HEK293 (cell line): ENCODE results near the gene XCL2.

Source experiments
- CTCF ChIA-PET: fragments of 350-600 bp; formaldehyde crosslinking; extraction: SDS; loops from one replicate; lab custom pipeline; 2021; ENCODE audit warnings: antibody characterized with exemption; lab: Yijun Ruan, JAX
- POLR2A ChIA-PET: fragments of 300-600 bp; formaldehyde crosslinking; extraction: SDS; loops from one replicate; lab custom pipeline; 2020; ENCODE audit warnings: antibody characterized with exemption, inconsistent platforms; lab: Yijun Ruan, JAX
- H3K27ac ChIP-seq: fragments of 200-500 bp; sonication (Bioruptor generic); 2 replicates; pipeline ENCODE4 v1.5.1; 2014; ENCODE audit warnings: low read depth, low read length, control low read depth, inconsistent platforms; ENCODE audit errors: extremely low read depth
- H3K36me3 ChIP-seq, 2 experiments: fragments of 200-500 bp in 1 of 2; sonication (Bioruptor generic) in 1 of 2; 1 replicate in 1 of 2; 2 replicates in 1 of 2; pipeline ENCODE4 v1.5.1; 2014 to 2017; ENCODE audit warnings: inconsistent platforms in 2 of 2, low read length in 2 of 2; ENCODE audit not compliant: control insufficient read depth in 2 of 2, insufficient read depth in 1 of 2
- H3K4me1 ChIP-seq: fragments of 200-500 bp; sonication (Bioruptor generic); 2 replicates; pipeline ENCODE4 v1.5.1; 2014; ENCODE audit warnings: mild to moderate bottlenecking, low read length, inconsistent platforms; ENCODE audit not compliant: control insufficient read depth, insufficient read depth
- H3K4me3 ChIP-seq: 2 replicates; pipeline ENCODE4 v1.5.1; 2011; ENCODE audit warnings: low read depth, mild to moderate bottlenecking, control low read depth, low read length, moderate library complexity
- H3K9me3 ChIP-seq: fragments of 200-500 bp; sonication (Bioruptor generic); 2 replicates; pipeline ENCODE4 v1.5.1; 2014; ENCODE audit warnings: low read depth, low read length, inconsistent platforms; ENCODE audit not compliant: control insufficient read depth, insufficient read depth
- GLIS1 ChIP-seq: fragments of 450-650 bp; formaldehyde crosslinking; IDR thresholded peaks from 2 replicates; pipeline ENCODE4 v1.5.1; 2016; ENCODE audit warnings: missing biosample characterization, missing genetic modification characterization
- HOXC10 ChIP-seq: sonication (generic); formaldehyde crosslinking; IDR thresholded peaks from 2 replicates; pipeline ENCODE4 v1.8.1; 2023; ENCODE audit warnings: mild to moderate bottlenecking, missing genetic modification reagents
- HOXD13 ChIP-seq: sonication (generic); formaldehyde crosslinking; IDR thresholded peaks from 2 replicates; pipeline ENCODE4 v1.8.0; 2022; ENCODE audit warnings: missing genetic modification reagents, borderline replicate concordance
- IKZF3 ChIP-seq: fragments of 450-650 bp; IDR thresholded peaks from 2 replicates; pipeline ENCODE4 v1.5.0; 2018; ENCODE audit warnings: missing biosample characterization, mild to moderate bottlenecking, missing genetic modification characterization, moderate library complexity
- KLF7 ChIP-seq: fragments of 450-650 bp; formaldehyde crosslinking; IDR thresholded peaks from 2 replicates; pipeline ENCODE4 v1.5.1; 2016; ENCODE audit warnings: missing biosample characterization, missing genetic modification characterization, borderline replicate concordance
- KLF9 ChIP-seq: fragments of 450-650 bp; formaldehyde crosslinking; IDR thresholded peaks from 2 replicates; pipeline ENCODE4 v1.5.1; 2016; ENCODE audit warnings: missing biosample characterization, missing genetic modification characterization, low read depth
- SP7 ChIP-seq: fragments of 450-650 bp; formaldehyde crosslinking; IDR thresholded peaks from 2 replicates; pipeline ENCODE4 v1.5.1; 2016; ENCODE audit warnings: missing biosample characterization, missing genetic modification characterization
- WT1 ChIP-seq: fragments of 450-650 bp; formaldehyde crosslinking; IDR thresholded peaks from 2 replicates; pipeline ENCODE4 v1.5.1; 2016; ENCODE audit warnings: missing biosample characterization, missing genetic modification characterization
- YY2 ChIP-seq: fragments of 450-650 bp; formaldehyde crosslinking; IDR thresholded peaks from 2 replicates; pipeline ENCODE4 v1.5.1; 2016; ENCODE audit warnings: missing biosample characterization, missing genetic modification characterization
- ZIC2 ChIP-seq: fragments of 450-650 bp; formaldehyde crosslinking; IDR thresholded peaks from 2 replicates; pipeline ENCODE4 v1.5.1; 2016; ENCODE audit warnings: missing biosample characterization, missing genetic modification characterization
- ZNF133 ChIP-seq: fragments of 450-650 bp; formaldehyde crosslinking; IDR thresholded peaks from 2 replicates; pipeline ENCODE4 v1.5.1; 2016; ENCODE audit warnings: missing biosample characterization, missing genetic modification characterization
- ZNF16 ChIP-seq: fragments of 450-650 bp; formaldehyde crosslinking; IDR thresholded peaks from 2 replicates; pipeline ENCODE4 v1.5.1; 2016; ENCODE audit warnings: low read depth, missing biosample characterization, missing genetic modification characterization
- ZNF239 ChIP-seq: fragments of 450-650 bp; formaldehyde crosslinking; IDR thresholded peaks from 2 replicates; pipeline ENCODE4 v1.5.1; 2016; ENCODE audit warnings: missing biosample characterization, missing genetic modification characterization
- ZNF24 ChIP-seq: fragments of 450-650 bp; formaldehyde crosslinking; IDR thresholded peaks from 2 replicates; pipeline ENCODE4 v1.5.1; 2016; ENCODE audit warnings: missing biosample characterization, missing genetic modification characterization
- ZNF266 ChIP-seq: fragments of 450-650 bp; formaldehyde crosslinking; IDR thresholded peaks from 2 replicates; pipeline ENCODE4 v1.5.1; 2016; ENCODE audit warnings: missing biosample characterization, missing genetic modification characterization, low read depth
- ZNF280D ChIP-seq: fragments of 450-650 bp; formaldehyde crosslinking; IDR thresholded peaks from 2 replicates; pipeline ENCODE4 v1.5.1; 2016; ENCODE audit warnings: missing biosample characterization, missing genetic modification characterization
- ZNF311 ChIP-seq: fragments of 450-650 bp; formaldehyde crosslinking; IDR thresholded peaks from 2 replicates; pipeline ENCODE4 v1.5.1; 2017; ENCODE audit warnings: missing biosample characterization, missing genetic modification characterization, borderline replicate concordance
- ZNF324 ChIP-seq: fragments of 450-650 bp; formaldehyde crosslinking; IDR thresholded peaks from 2 replicates; pipeline ENCODE4 v1.5.1; 2016; ENCODE audit warnings: missing biosample characterization, missing genetic modification characterization
- ZNF341 ChIP-seq: fragments of 450-650 bp; formaldehyde crosslinking; IDR thresholded peaks from 2 replicates; pipeline ENCODE4; 2016; ENCODE audit warnings: low read depth, missing biosample characterization, missing genetic modification characterization
- ZNF404 ChIP-seq: fragments of 450-650 bp; formaldehyde crosslinking; IDR thresholded peaks from 2 replicates; pipeline ENCODE4 v1.5.1; 2017; ENCODE audit warnings: missing biosample characterization, missing genetic modification characterization
- ZNF48 ChIP-seq: fragments of 450-650 bp; formaldehyde crosslinking; IDR thresholded peaks from 2 replicates; pipeline ENCODE4 v1.5.1; 2016; ENCODE audit warnings: missing biosample characterization, missing genetic modification characterization
- ZNF548 ChIP-seq: fragments of 450-650 bp; formaldehyde crosslinking; IDR thresholded peaks from 2 replicates; pipeline ENCODE4 v1.5.1; 2016; ENCODE audit warnings: missing biosample characterization, missing genetic modification characterization
- ZNF558 ChIP-seq: fragments of 450-650 bp; formaldehyde crosslinking; IDR thresholded peaks from 2 replicates; pipeline ENCODE4 v1.5.1; 2016; ENCODE audit warnings: missing biosample characterization, missing genetic modification characterization
- ZNF561 ChIP-seq: fragments of 450-650 bp; IDR thresholded peaks from 2 replicates; pipeline ENCODE4 v1.5.1; 2018; ENCODE audit warnings: missing biosample characterization, missing genetic modification characterization, borderline replicate concordance
- ZNF585B ChIP-seq: fragments of 450-650 bp; formaldehyde crosslinking; IDR thresholded peaks from 2 replicates; pipeline ENCODE4 v1.5.1; 2016; ENCODE audit warnings: missing biosample characterization, missing genetic modification characterization
- ZNF639 ChIP-seq: fragments of 450-650 bp; formaldehyde crosslinking; IDR thresholded peaks from 2 replicates; pipeline ENCODE4 v1.5.1; 2016; ENCODE audit warnings: missing biosample characterization, missing genetic modification characterization
- ZNF658 ChIP-seq: fragments of 450-650 bp; formaldehyde crosslinking; IDR thresholded peaks from 2 replicates; pipeline ENCODE4; 2016; ENCODE audit warnings: missing biosample characterization, missing genetic modification characterization
- ZXDB ChIP-seq: fragments of 450-650 bp; formaldehyde crosslinking; IDR thresholded peaks from 2 replicates; pipeline ENCODE4 v1.5.1; 2016; ENCODE audit warnings: missing biosample characterization, missing genetic modification characterization
- TF ChIP-seq, protein P1 (sequence below): fragments of 450-650 bp; formaldehyde crosslinking; IDR thresholded peaks from 2 replicates; pipeline ENCODE4 v1.5.1; 2016; ENCODE audit warnings: missing biosample characterization, missing genetic modification characterization, low read depth

The XCL2 gene

GRCh38 chr1:168555508-168556046 lies 11.8 kb upstream of the XCL2 start:
- POLR2A ChIA-PET: no interaction called here
- Histone ChIP-seq H3K27ac (no peak overlapping the region), H3K4me1 (peaks cover 3% of the 10 kb centered on the region; the same call in 1 of the 2 replicates), H3K9me3 (no peaks in the 10 kb centered on the region), H3K4me3 (no peak overlapping the region), H3K36me3 (peaks cover 0 to 6% of the 10 kb centered on the region in 2 experiments; a peak in 1 of 3 replicates)
- TF ChIP-seq ZIC2: peak; percentile 32; the same call in 1 of the 2 replicates
- TF ChIP-seq ZNF658 (tag by site-specific recombination): no peak
- CTCF ChIA-PET: interaction anchor here (1.0 kb wide), 1 partner anchor 213 kb away, joined by 3 read pairs; no protein-coding TSS in a partner anchor

- H3K4me3 ChIP-seq: no peak overlapping the region
Observed at GRCh38 chr1:168554603-168555483, 11.0 kb upstream of the XCL2 start.

GRCh38 chr1:168553680-168554553 lies 10.1 kb upstream of the XCL2 start:
- H3K4me1 ChIP-seq: peaks cover 3% of the 10 kb centered on the region; the same call in 1 of the 2 replicates
- H3K27ac ChIP-seq: no peak overlapping the region
- POLR2A ChIA-PET: no interaction called here
- no peaks in the 10 kb centered on the region for H3K9me3 ChIP-seq
- CTCF ChIA-PET: interaction anchor here (0.6 kb wide), 2 partner anchors 125 to 211 kb away, joined by 3 to 4 read pairs; no protein-coding TSS in a partner anchor
- H3K36me3 ChIP-seq: no peaks in the 10 kb centered on the region
- H3K4me3 ChIP-seq: no peak overlapping the region
- no peak for TF ChIP-seq HOXC10 (CRISPR knock-in tag)
- TF ChIP-seq ZNF639 (tag by site-specific recombination): no peak
- TF ChIP-seq WT1 (tag by site-specific recombination): no peak
- TF ChIP-seq IKZF3 (tag by site-specific recombination): no peak
- TF ChIP-seq ZNF561 (tag by site-specific recombination): no peak
- TF ChIP-seq, protein P1, sequence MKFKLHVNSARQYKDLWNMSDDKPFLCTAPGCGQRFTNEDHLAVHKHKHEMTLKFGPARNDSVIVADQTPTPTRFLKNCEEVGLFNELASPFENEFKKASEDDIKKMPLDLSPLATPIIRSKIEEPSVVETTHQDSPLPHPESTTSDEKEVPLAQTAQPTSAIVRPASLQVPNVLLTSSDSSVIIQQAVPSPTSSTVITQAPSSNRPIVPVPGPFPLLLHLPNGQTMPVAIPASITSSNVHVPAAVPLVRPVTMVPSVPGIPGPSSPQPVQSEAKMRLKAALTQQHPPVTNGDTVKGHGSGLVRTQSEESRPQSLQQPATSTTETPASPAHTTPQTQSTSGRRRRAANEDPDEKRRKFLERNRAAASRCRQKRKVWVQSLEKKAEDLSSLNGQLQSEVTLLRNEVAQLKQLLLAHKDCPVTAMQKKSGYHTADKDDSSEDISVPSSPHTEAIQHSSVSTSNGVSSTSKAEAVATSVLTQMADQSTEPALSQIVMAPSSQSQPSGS (tag by site-specific recombination): no peak
- TF ChIP-seq ZNF280D (tag by site-specific recombination): no peak
- no peak for TF ChIP-seq ZNF48 (tag by site-specific recombination)
- TF ChIP-seq KLF7 (tag by site-specific recombination): no peak
- no peak for TF ChIP-seq ZNF404 (tag by site-specific recombination)
- TF ChIP-seq ZNF548: no peak
- no peak for TF ChIP-seq ZNF133 (tag by site-specific recombination)
- TF ChIP-seq ZNF311 (tag by site-specific recombination): no peak

More at GRCh38 chr1:168554603-168555483, 11.0 kb upstream of the XCL2 start:
- no peak overlapping the region for H3K27ac ChIP-seq
- TF ChIP-seq GLIS1 (tag by site-specific recombination) (no peak), ZNF24 (tag by site-specific recombination) (no peak), ZNF16 (tag by site-specific recombination) (no peak), ZNF561 (tag by site-specific recombination) (no peak), ZNF133 (tag by site-specific recombination) (no peak), SP7 (no peak), YY2 (no peak), ZNF324 (tag by site-specific recombination) (no peak), ZNF585B (tag by site-specific recombination) (no peak), KLF9 (tag by site-specific recombination) (no peak), HOXD13 (no peak), ZNF341 (no peak), ZNF266 (no peak), ZNF558 (tag by site-specific recombination) (no peak), ZNF239 (tag by site-specific recombination) (no peak), ZXDB (tag by site-specific recombination) (no peak)
- TF ChIP-seq, all 188 proteins: peak for 0
- POLR2A ChIA-PET: no interaction called here
- Histone ChIP-seq H3K9me3 (no peaks in the 10 kb centered on the region), H3K36me3 (peaks cover 0 to 3% of the 10 kb centered on the region in 2 experiments; a peak in 1 of 3 replicates), H3K4me1 (peaks cover 3% of the 10 kb centered on the region; the same call in 1 of the 2 replicates)
- CTCF ChIA-PET: interaction anchor here (0.6 to 1.0 kb wide), 2 partner anchors 126 to 213 kb away, joined by 3 to 4 read pairs; no protein-coding TSS in a partner anchor
